ENCODE results near the gene RBM47. TPM values are rescaled to one million over a fixed set of nuclear protein-coding genes. Genes with fewer than 3 reads are reported as not detected.

Gene RBM47
- total RNA-seq, 1 donor: 59.3 TPM

DNA sequence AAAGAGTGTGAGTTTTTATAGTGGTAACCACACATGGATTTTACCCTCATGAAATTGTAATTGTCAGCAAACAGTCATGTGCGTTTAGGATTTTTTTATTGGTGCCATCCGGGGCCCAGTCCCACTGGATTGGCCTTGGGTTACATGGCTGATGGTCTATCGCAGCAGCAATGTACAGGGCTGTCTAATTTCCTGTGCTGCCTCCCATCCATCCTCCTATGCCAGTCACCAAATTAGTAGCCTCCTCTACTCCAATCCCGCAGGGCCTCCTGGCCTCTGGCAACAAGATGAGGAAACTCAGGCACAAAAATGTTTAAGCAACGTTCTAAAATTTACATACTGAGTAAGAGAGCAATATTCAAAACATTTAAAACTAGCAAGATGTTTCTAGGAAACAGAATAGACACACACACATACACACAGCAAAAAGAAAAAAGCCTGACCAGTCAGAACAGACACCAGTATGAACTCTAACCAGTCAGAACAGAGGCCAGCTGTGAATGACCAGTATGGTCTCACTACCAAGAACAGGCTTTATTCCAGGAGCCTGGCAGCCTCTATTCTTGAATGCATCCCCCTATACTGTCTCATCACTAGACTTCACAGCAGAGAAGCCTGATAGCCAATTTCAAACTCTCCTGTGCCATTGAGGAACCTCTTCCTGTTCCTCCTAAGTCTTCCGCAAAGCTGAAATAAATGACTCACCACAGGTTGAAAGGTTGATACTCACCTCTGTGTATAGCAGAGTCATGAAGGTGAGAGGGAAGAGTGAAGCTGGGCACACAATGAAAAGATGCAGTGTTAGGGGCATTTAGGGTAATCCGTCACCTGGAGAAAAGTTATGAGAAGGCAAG is 251.9 kb downstream of the RBM47 start:
- Histone ChIP-seq H3K4me1 (ENCODE audit: insufficient read depth, low read length) (no peaks in the 10 kb centered on the region), H3K27me3 (ENCODE audit: insufficient read depth, low read length) (no peaks in the 10 kb centered on the region), H3K4me3 (ENCODE audit: low read length) (no peak overlapping the region), H3K9me3 (ENCODE audit: low read depth, low read length) (no peaks in the 10 kb centered on the region)

DNA sequence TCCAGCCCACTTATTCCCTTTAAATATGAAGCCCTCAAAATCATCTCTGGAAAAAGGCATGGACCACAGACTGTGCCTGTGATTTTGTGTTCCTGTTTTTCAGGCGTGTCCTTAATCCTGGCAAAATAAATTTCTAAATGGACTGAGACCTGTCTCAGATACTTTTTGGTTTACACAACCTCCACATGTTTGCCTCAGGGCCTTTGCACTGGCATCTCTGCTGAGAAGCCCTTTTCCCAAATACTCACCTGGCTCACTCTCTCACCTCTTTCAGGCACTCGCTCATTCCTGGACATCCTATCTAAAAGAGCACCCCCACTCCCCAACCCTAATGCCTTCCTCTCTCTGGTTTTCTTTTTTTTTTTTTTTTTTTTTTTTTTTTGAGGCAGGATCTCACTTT is 254.0 kb downstream of the RBM47 start:
- no peak overlapping the region for H3K4me3 ChIP-seq (ENCODE audit: low read length)
- H3K27me3 ChIP-seq (ENCODE audit: insufficient read depth, low read length): no peaks in the 10 kb centered on the region
- H3K9me3 ChIP-seq (ENCODE audit: low read depth, low read length): no peaks in the 10 kb centered on the region
- no peaks in the 10 kb centered on the region for H3K4me1 ChIP-seq (ENCODE audit: insufficient read depth, low read length)

DNA sequence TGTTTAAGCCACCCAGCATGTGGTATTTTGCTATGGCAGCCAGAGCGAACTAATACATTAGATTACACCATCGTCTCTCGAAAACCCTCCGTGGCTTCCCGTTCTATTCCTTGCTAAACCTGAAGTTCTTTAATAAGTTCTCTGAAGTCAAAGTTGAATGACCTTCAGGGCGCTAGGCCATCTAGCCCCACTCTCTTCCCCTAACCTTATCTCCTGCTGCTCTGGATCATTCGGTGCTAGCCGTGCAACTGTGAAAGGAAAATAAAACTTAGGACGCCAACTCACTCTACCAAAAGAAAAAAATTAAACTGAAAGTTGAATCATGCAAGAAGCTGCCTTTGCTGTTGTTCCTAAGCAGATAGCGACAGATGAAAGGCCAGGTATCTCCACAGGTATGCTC is 254.6 kb downstream of the RBM47 start:
- Histone ChIP-seq H3K27me3 (ENCODE audit: insufficient read depth, low read length) (no peaks in the 10 kb centered on the region), H3K9me3 (ENCODE audit: low read depth, low read length) (no peaks in the 10 kb centered on the region), H3K4me1 (ENCODE audit: insufficient read depth, low read length) (no peaks in the 10 kb centered on the region), H3K4me3 (ENCODE audit: low read length) (no peak overlapping the region)

DNA sequence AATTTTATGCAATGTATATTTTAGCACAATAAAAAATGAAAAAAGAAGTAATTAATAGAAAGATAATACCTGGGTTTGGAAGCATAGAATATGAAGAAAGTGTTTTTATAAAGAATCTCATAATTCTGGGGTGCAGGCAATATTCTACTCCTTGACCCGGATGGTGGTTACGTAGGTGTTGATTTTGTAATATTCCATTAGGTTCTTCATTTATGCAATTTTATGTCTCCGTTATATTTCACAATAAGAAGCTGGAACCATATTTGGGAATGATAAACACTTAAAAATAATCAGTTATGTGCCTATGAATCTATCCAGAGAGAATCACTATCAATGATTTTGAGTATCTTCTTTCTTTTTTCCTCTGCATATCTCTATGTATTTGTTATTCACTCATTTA is 256.0 kb downstream of the RBM47 start:
- no peaks in the 10 kb centered on the region for H3K27me3 ChIP-seq (ENCODE audit: insufficient read depth, low read length)

More for the DNA sequence above, 256.0 kb downstream of the RBM47 start:
- Histone ChIP-seq H3K4me3 (ENCODE audit: low read length) (no peak overlapping the region), H3K4me1 (ENCODE audit: insufficient read depth, low read length) (no peaks in the 10 kb centered on the region), H3K9me3 (ENCODE audit: low read depth, low read length) (no peaks in the 10 kb centered on the region)

Other genes with a start within 250 kb of the RBM47 start
- 0.73 TPM for gene NSUN7, start 120.1 kb upstream of the RBM47 start, total RNA-seq